SK-N-SH (cell line): ENCODE results near the gene GUK1. TPM values are rescaled to one million over a fixed set of nuclear protein-coding genes. Genes with fewer than 3 reads are reported as not detected.
A peak's percentile ranks its signal among the peaks of the same experiment; 100 is the strongest.

Experiments used
- CTCF ChIA-PET: fragments of 300-600, 350-600 bp; formaldehyde crosslinking; extraction: SDS; loops from one replicate; lab custom pipeline; 2021; lab: Yijun Ruan, JAX
- POLR2A ChIA-PET: fragments of 350-600 bp; sonication (Branson Sonifier 250); formaldehyde crosslinking; extraction: SDS; loops from one replicate; lab custom pipeline; 2020; ENCODE audit warnings: antibody characterized with exemption, inconsistent platforms; lab: Yijun Ruan, JAX
- DNase-seq: peaks from one replicate; pipeline ENCODE4 v3.0.0; 2012
- H2AFZ ChIP-seq: fragments of 200-600 bp; sonication (generic); 2 replicates; pipeline ENCODE4 v1.8.1; 2016; ENCODE audit warnings: antibody characterized with exemption, mild to moderate bottlenecking, low read depth
- H3F3A ChIP-seq: fragments of 200-600 bp; sonication (generic); replicated peaks from 2 replicates; pipeline ENCODE3; 2016; ENCODE audit warnings: antibody characterized with exemption, mild to moderate bottlenecking; ENCODE audit not compliant: insufficient read depth
- H3K27ac ChIP-seq, 2 experiments: fragments of 200-500 bp in 1 of 2; fragments of 200-600 bp in 1 of 2; sonication (Bioruptor generic) in 1 of 2; sonication (generic), shearing (Covaris generic) in 1 of 2; 2 replicates each; pipeline versions ENCODE4 v1.5.1 to v1.6.1; 2014 to 2016; ENCODE audit warnings: low read depth in 2 of 2, inconsistent platforms in 1 of 2, low read length in 1 of 2, mild to moderate bottlenecking in 1 of 2, mixed read lengths in 1 of 2
- H3K27me3 ChIP-seq: fragments of 200-600 bp; sonication (generic), shearing (Covaris generic); 2 replicates; pipeline ENCODE4 v1.6.1; 2016; ENCODE audit warnings: mixed run types; ENCODE audit not compliant: insufficient read depth
- H3K36me3 ChIP-seq, 2 experiments: fragments of 200-500 bp in 1 of 2; fragments of 200-600 bp in 1 of 2; sonication (Bioruptor generic) in 1 of 2; sonication (generic) in 1 of 2; replicated peaks in 1 of 2; 2 replicates each; pipeline versions ENCODE3 to v1.5.1; 2014 to 2016; ENCODE audit warnings: low read length in 1 of 2, mild to moderate bottlenecking in 1 of 2; ENCODE audit not compliant: insufficient read depth in 2 of 2, control insufficient read depth in 1 of 2
- H3K4me1 ChIP-seq, 2 experiments: fragments of 200-500 bp in 1 of 2; fragments of 200-600 bp in 1 of 2; sonication (Bioruptor generic) in 1 of 2; sonication (generic), shearing (Covaris generic) in 1 of 2; 2 replicates each; pipeline versions ENCODE4 v1.5.1 to v1.6.1; 2014 to 2016; ENCODE audit warnings: low read depth in 1 of 2, low read length in 1 of 2, mixed run types in 1 of 2; ENCODE audit not compliant: insufficient read depth in 2 of 2, control insufficient read depth in 1 of 2
- H3K4me2 ChIP-seq: fragments of 200-600 bp; sonication (generic), shearing (Covaris generic); 2 replicates; pipeline ENCODE4 v1.6.1; 2017; ENCODE audit warnings: mixed run types
- H3K4me3 ChIP-seq, 2 experiments: fragments of 200-500 bp in 1 of 2; fragments of 200-600 bp in 1 of 2; sonication (Bioruptor generic) in 1 of 2; sonication (generic), shearing (Covaris generic) in 1 of 2; 2 replicates each; pipeline versions ENCODE4 v1.5.1 to v1.8.1; 2014 to 2016; ENCODE audit warnings: low read depth in 2 of 2, inconsistent platforms in 1 of 2, low read length in 1 of 2, mild to moderate bottlenecking in 1 of 2, mixed read lengths in 1 of 2, moderate library complexity in 1 of 2
- H3K79me2 ChIP-seq: fragments of 200-600 bp; sonication (generic); 2 replicates; pipeline ENCODE4 v1.8.1; 2017; ENCODE audit warnings: mild to moderate bottlenecking; ENCODE audit not compliant: insufficient read depth
- H3K9ac ChIP-seq: fragments of 200-600 bp; sonication (generic); 2 replicates; pipeline ENCODE4 v1.6.1; 2017; ENCODE audit warnings: mixed run types
- H3K9me2 ChIP-seq: fragments of 200-600 bp; sonication (generic); 2 replicates; pipeline ENCODE4 v1.6.1; 2017; ENCODE audit warnings: mixed run types
- H3K9me3 ChIP-seq: fragments of 200-600 bp; sonication (generic); 2 replicates; pipeline ENCODE4 v1.6.1; 2017; ENCODE audit warnings: mixed run types, mild to moderate bottlenecking, moderate library complexity
- H4K20me1 ChIP-seq: fragments of 200-600 bp; sonication (generic); 2 replicates; pipeline ENCODE4 v1.6.1; 2017; ENCODE audit warnings: mild to moderate bottlenecking, mixed run types; ENCODE audit not compliant: insufficient read depth
- CHD2 ChIP-seq: fragments of 150-350 bp; IDR thresholded peaks from 2 replicates; pipeline ENCODE4 v1.6.1; 2018; ENCODE audit warnings: low read length; ENCODE audit not compliant: partially characterized antibody
- CTCF ChIP-seq: fragments of 200-600 bp; sonication (generic); IDR thresholded peaks from 2 replicates; pipeline ENCODE4 v1.6.1; 2017; ENCODE audit warnings: antibody characterized with exemption, mild to moderate bottlenecking, moderate library complexity
- ELF1 ChIP-seq: IDR thresholded peaks from 2 replicates; pipeline ENCODE4 v1.4.0; 2012
- FOSL2 ChIP-seq: IDR thresholded peaks from 2 replicates; pipeline ENCODE4 v1.4.0; 2012; ENCODE audit warnings: low read depth, mild to moderate bottlenecking, moderate library complexity, borderline replicate concordance
- FOXJ3 ChIP-seq: sonication (generic); formaldehyde crosslinking; IDR thresholded peaks from 2 replicates; pipeline ENCODE4 v1.5.1; 2020; ENCODE audit warnings: mild to moderate bottlenecking, missing genetic modification reagents
- FOXM1 ChIP-seq: IDR thresholded peaks from 2 replicates; pipeline ENCODE4 v1.4.0; 2012; ENCODE audit warnings: low read depth, mild to moderate bottlenecking
- GABPA ChIP-seq: IDR thresholded peaks from 2 replicates; pipeline ENCODE4 v1.4.0; 2012; ENCODE audit warnings: low read depth, mild to moderate bottlenecking
- JUND ChIP-seq: IDR thresholded peaks from 2 replicates; pipeline ENCODE4 v1.4.0; 2012
- MEF2A ChIP-seq: IDR thresholded peaks from 2 replicates; pipeline ENCODE4 v1.4.0; 2012; ENCODE audit warnings: low read depth, borderline replicate concordance
- NFIC ChIP-seq: IDR thresholded peaks from 2 replicates; pipeline ENCODE4 v1.4.0; 2012; ENCODE audit warnings: borderline replicate concordance
- NRF1 ChIP-seq: IDR thresholded peaks from 2 replicates; pipeline ENCODE4 v1.6.1; 2012; ENCODE audit warnings: low read depth, mild to moderate bottlenecking, low read length
- RCOR1 ChIP-seq: fragments of 150-350 bp; IDR thresholded peaks from 2 replicates; pipeline ENCODE4 v1.6.1; 2017; ENCODE audit warnings: antibody characterized with exemption, low read length
- RFX5 ChIP-seq: IDR thresholded peaks from 2 replicates; pipeline ENCODE4 v1.6.1; 2012; ENCODE audit warnings: mild to moderate bottlenecking, improper control_type of control experiment, low read length
- SIN3A ChIP-seq: IDR thresholded peaks from 2 replicates; pipeline ENCODE4 v1.6.1; 2012; ENCODE audit warnings: low read depth, mild to moderate bottlenecking, low read length, moderate library complexity, borderline replicate concordance
- USF2 ChIP-seq: fragments of 150-350 bp; IDR thresholded peaks from 2 replicates; pipeline ENCODE4 v1.6.1; 2017; ENCODE audit warnings: antibody characterized with exemption, low read length, low read depth, borderline replicate concordance
- ZBTB33 ChIP-seq: IDR thresholded peaks from 2 replicates; pipeline ENCODE4 v1.4.0; 2012; ENCODE audit warnings: low read depth, borderline replicate concordance
- WGBS: methylation state at CpG from one replicate; pipeline ENCODE4 v1.1.6; 2017; ENCODE audit warnings: low lambda C conversion rate; 5-methylcytosine and 5-hydroxymethylcytosine counted together
- polyA plus RNA-seq, 3 experiments: library from polyadenylated mRNA; depleted of rRNA; stranded (reverse); fragments of >200 nt; gene quantifications; 2 replicates each; pipeline ENCODE4 v1.2.3, GENCODE V29; 2012
- TF ChIP-seq, protein P1 (sequence below): IDR thresholded peaks from 2 replicates; pipeline ENCODE4; 2012
- TF ChIP-seq, protein P2 (sequence below): IDR thresholded peaks from 2 replicates; pipeline ENCODE4 v1.4.0; 2012; ENCODE audit warnings: low read depth
- TF ChIP-seq, protein P3 (sequence below): IDR thresholded peaks from 2 replicates; pipeline ENCODE4 v1.4.0; 2012; ENCODE audit warnings: low read depth, borderline replicate concordance

Gene GUK1
- polyA plus RNA-seq, 1 of the 3 experiments (the other 2 are of a cell fraction), result 742 TPM

GRCh38 chr1:228165372-228166169, 25.5 kb downstream of the GUK1 start, which contains the start of gene IBA57 (continued):
- TF ChIP-seq SIN3A, result no peak
- TF ChIP-seq CTCF, result peak; percentile 79
- TF ChIP-seq NRF1, result peak; percentile 86
- TF ChIP-seq FOSL2, result no peak
- TF ChIP-seq ZBTB33, result no peak

DNA sequence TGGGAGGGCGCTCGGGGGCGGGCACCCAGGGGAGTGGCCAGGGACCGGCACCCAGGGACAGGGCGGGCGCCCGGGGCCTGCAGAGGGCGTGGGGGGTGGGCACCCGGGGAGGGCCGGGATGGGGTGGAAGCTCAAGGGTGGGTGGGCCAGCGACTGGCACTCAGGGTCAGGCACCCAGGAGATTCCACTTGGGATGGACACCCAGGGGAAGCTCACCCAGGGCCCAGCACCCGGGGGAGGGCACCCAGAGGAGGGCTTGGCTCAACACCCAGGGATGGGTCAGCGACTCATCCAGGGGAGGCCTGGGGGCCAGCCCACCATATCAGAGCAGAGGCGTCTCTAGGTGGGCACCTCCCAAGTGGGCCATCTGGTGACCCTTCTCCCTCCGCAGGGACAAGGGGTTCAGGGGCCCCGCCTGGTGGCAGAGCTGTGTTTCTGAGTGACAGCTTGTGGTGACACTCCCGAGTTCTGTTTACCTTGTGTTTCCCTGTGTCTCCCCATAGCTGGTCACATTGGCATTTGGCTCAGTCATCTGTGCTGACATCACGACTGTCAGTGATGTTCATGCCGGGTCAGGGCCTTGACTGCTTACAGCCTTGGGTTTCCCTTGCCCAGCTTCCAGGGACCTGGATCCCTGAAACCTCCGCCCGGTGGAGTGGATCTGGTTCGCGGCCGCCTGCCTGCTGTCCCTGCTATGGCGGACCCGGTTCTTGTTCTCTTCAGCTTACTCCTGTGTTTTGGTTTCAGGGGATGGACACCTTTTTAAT, 26.3 kb downstream of the GUK1 start:
- CTCF ChIA-PET, result interaction anchor here (0.6 to 5.5 kb wide), 21 partner anchors 8 to 457 kb away, joined by 3 to 54 read pairs (median 4); partner anchors contain the start of genes GJC2 and GUK1
- H3K4me3 ChIP-seq, result peak overlapping the region; percentile 74 to 79
- H3F3A ChIP-seq, result no peaks in the 10 kb centered on the region
- POLR2A ChIA-PET, result interaction anchor here (1.2 to 1.9 kb wide), 4 partner anchors 12 to 291 kb away, joined by 4 to 8 read pairs (median 5); a partner anchor contains a TSS
- H3K9me3 ChIP-seq, result no peaks in the 10 kb centered on the region
- H2AFZ ChIP-seq, result 0 out of 2 replicates have a peak overlapping the region, but pooled peaks have one; percentile 52
- DNase-seq, result peak; percentile 79
- peaks cover 13 to 25% of the 10 kb centered on the region in 2 experiments; a peak in 3 of 4 replicates for H3K4me1 ChIP-seq
- peaks cover 24% of the 10 kb centered on the region for H3K79me2 ChIP-seq
- no peaks in the 10 kb centered on the region for H3K9me2 ChIP-seq
- H3K9ac ChIP-seq, result peak overlapping the region; percentile 99
- peak overlapping the region; percentile 97 for H3K4me2 ChIP-seq
- 8% methylated on average over 12 of the region's 26 CpGs for WGBS
- H4K20me1 ChIP-seq, result no peaks in the 10 kb centered on the region
- H3K36me3 ChIP-seq, result no peaks in the 10 kb centered on the region
- H3K27me3 ChIP-seq, result no peaks in the 10 kb centered on the region
- H3K27ac ChIP-seq, result peak overlapping the region; percentile 85 to 93
- TF ChIP-seq RFX5 (0 out of 2 replicates have a peak, but pooled peaks have one; percentile 16), ELF1 (no peak), CTCF (peak; percentile 45), GABPA (no peak), CHD2 (no peak), FOXJ3 (CRISPR knock-in tag) (no peak), JUND (no peak), NFIC (no peak), RCOR1 (no peak), MEF2A (no peak), USF2 (no peak), FOXM1 (no peak), FOSL2 (no peak)
- TF ChIP-seq, protein P1, sequence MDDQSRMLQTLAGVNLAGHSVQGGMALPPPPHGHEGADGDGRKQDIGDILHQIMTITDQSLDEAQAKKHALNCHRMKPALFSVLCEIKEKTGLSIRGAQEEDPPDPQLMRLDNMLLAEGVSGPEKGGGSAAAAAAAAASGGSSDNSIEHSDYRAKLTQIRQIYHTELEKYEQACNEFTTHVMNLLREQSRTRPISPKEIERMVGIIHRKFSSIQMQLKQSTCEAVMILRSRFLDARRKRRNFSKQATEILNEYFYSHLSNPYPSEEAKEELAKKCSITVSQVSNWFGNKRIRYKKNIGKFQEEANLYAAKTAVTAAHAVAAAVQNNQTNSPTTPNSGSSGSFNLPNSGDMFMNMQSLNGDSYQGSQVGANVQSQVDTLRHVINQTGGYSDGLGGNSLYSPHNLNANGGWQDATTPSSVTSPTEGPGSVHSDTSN, result peak; percentile 60
- TF ChIP-seq, protein P2, sequence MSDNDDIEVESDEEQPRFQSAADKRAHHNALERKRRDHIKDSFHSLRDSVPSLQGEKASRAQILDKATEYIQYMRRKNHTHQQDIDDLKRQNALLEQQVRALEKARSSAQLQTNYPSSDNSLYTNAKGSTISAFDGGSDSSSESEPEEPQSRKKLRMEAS, result no peak
- TF ChIP-seq, protein P3, sequence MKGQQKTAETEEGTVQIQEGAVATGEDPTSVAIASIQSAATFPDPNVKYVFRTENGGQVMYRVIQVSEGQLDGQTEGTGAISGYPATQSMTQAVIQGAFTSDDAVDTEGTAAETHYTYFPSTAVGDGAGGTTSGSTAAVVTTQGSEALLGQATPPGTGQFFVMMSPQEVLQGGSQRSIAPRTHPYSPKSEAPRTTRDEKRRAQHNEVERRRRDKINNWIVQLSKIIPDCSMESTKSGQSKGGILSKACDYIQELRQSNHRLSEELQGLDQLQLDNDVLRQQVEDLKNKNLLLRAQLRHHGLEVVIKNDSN, result no peak
